Suppressor macrophage treated with lipopolysaccharide for 4 hours (primary cell): ENCODE results near the gene PC.
A peak's percentile ranks its signal among the peaks of the same experiment; 100 is the strongest.

Source experiments
- DNase-seq: peaks from one replicate; pipeline ENCODE4 v3.0.0-alpha.2; 2020

The PC gene

GRCh38 chr11:66906061-66906733 lies 52.0 kb downstream of the PC start:
- DNase-seq: no peak

GRCh38 chr11:66905631-66906030 lies 52.6 kb downstream of the PC start:
- DNase-seq: no peak

GRCh38 chr11:66904981-66905521 lies 53.1 kb downstream of the PC start:
- DNase-seq: no peak

- DNase-seq: no peak
Observed at GRCh38 chr11:66904561-66904960, 53.6 kb downstream of the PC start.

GRCh38 chr11:66904055-66904454 lies 54.1 kb downstream of the PC start:
- DNase-seq: no peak

- no peak for DNase-seq
Observed at GRCh38 chr11:66902486-66903177, 55.6 kb downstream of the PC start.

- no peak for DNase-seq
Observed at GRCh38 chr11:66901964-66902390, 56.2 kb downstream of the PC start.

- DNase-seq: no peak
Observed at GRCh38 chr11:66894141-66894540, 64.0 kb downstream of the PC start.

GRCh38 chr11:66892911-66893310 lies 65.3 kb downstream of the PC start:
- no peak for DNase-seq

- DNase-seq: peak; percentile 62
Observed at GRCh38 chr11:66891851-66892660, 66.1 kb downstream of the PC start.

DNA sequence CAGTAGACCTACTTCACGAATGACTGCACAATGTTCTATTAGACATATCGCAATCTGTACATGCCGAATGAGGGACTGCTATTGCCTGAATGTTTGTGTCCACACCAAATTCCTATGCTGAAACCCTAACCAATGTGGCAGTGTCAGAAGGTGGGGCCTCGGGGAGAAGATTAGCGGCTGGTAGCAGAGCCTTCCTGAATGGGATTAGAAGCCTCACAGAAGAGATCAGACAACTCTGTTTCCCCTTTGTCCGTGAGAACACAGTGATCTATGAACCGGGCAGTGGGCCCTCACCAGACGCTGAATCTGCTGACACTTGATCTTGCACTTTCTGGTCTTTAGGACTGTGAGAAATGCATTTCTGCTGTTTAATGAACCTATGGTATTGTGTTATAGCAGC lies 68.2 kb downstream of the PC start:
- no peak for DNase-seq

- no peak for DNase-seq
Observed at GRCh38 chr11:66888282-66888681, 69.9 kb downstream of the PC start.

DNA sequence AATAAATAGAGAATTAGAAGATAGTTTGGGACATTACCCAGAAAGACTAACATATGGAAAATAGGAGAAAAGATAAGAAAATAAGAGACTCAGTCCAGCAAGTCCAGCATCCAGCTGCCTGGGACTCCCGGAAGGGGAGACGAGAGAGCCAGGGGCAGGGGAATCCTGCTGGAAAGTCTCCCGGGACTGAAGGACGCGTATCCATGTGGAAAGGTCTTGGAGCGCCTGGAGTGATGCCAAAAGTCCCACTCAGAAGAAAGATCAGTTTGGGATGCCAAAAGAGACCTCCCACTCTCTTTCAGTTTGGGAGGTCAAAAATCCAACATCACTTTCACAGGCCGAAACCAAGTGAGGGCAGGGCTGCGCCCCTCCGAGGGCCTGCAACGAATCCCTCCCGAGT lies 70.7 kb downstream of the PC start:
- DNase-seq: no peak

GRCh38 chr11:66886671-66887221 lies 71.4 kb downstream of the PC start:
- no peak for DNase-seq

GRCh38 chr11:66885950-66886440 lies 72.2 kb downstream of the PC start:
- no peak for DNase-seq

DNA sequence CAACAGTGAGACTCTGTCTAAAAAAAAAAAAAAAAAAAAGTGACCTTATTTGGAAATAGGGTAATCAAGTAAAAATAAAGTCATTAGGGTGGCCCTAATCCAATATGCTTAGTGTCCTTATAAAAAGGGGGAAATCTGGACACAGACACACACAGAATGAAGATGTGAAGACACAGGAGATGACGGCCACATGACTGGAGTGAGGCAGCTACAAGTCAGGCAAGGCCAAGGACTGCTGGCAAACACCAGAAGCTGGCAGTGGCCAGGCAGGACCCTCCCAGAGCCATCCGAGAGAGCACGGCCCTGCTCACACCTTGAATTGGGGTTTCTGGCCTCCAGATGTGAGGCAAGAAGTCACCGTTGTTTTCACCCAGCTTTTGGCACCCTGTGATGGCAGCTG lies 72.7 kb downstream of the PC start:
- no peak for DNase-seq

DNA sequence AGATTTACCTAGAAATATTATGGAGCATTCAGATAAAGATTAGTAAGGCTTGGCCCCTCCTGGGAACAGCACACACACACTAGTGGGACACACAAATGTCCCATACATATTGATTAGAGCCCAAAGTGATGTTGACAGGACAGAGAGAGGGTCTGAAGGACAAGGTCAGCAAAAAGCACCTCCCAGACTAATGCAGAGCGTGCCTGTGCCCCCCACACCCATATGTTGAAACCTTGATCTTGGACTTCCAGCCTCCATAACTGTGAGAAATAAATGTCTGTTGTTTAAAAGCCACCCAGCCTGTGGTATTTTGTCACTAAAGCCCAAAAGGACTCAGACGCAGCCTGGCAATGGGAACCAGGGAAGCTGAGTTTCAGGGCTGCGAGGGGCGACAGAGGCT lies 73.7 kb downstream of the PC start:
- no peak for DNase-seq

DNA sequence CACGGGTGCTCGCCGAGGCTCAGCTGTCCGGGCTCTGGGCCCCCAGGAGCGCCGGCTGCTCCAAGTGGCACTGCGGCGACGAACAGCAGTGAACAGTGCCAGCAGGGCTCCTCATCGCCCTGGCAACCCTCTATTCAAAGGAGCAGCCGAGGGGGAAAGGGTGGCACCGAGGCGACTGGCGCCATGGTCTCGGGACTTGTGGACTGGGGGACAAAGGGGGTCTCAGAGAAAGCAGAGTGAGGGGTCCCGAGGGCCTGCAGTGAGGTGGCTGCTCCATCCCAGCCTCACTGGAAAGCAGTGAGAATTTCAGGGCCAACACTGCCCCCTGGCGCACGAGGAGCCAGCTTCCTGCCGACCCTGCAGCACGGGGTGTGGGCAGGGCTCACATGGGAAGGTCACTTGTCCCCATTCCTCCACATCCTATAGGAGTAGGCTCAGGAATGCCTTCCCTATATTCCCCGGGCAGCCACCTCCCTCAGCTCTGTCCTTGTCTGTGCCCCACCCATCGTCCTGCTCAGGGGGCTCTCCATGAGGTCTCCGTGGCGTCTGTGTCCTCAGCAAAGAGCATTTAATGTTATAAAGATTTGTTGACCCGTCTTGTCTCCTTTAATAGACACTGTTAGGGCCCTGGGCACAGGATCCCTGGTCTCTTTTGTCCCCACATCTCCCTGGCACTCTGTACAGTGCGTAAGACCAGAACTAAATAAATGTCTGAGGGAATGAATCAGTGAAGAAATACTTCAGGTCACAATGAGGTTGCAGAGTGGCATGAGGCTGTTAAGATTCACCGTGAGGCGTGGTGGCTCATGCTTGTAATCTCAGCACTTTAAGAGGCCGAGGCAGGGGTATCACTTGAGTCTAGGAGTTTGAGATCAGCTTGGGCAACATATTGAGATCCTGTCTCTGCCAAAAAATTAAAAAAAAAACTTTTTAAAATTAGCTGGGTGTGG lies 74.9 kb downstream of the PC start:
- DNase-seq: peak; percentile 68

DNA sequence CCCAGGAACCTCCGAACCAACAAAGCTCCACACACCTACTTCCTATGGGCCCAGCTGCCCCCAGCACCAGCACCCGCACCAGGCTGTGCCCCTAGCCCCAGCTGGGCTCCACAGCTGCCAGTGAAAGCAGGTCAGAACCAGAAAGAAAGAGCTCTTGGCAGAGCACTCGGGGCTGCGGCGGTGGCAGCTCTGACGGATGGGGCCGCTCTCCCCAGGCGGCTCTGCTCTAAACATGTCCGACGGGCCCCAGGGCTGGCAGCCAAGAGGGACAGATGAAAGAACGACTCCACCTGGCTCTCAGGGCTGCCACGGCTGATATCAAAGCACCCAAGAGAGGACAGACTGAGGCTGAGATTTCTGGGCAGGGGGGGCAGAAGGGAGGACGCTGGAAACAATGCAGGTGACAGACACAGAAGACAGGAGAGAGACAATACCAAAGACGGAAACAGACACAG lies 75.6 kb downstream of the PC start:
- DNase-seq: no peak

GRCh38 chr11:66881927-66882452 lies 76.2 kb downstream of the PC start:
- no peak for DNase-seq

GRCh38 chr11:66881451-66881835 lies 76.7 kb downstream of the PC start:
- no peak for DNase-seq
